Stimulated activated naive CD4-positive, alpha-beta T cell treated with Interleukin-2 at 50 U/mL for 16 hours (primary cell): ENCODE data around the gene ACSF3.
"Not testable (repeated sequence)": the region's sequence is repeated elsewhere in the genome, so short reads cannot be mapped to it uniquely, and the experiment has no call there.

ENCODE experiments used
- DNase-seq: peaks from one replicate; lab custom pipeline; 2025; lab: John Stamatoyannopoulos, UW

Gene ACSF3

GRCh38 chr16:89055894-89056555, 37.6 kb upstream of the ACSF3 start:
- DNase-seq: no peak

GRCh38 chr16:89056592-89056991, 37.1 kb upstream of the ACSF3 start:
- DNase-seq: no peak

GRCh38 chr16:89057738-89058137, 35.9 kb upstream of the ACSF3 start:
- no peak for DNase-seq

- no peak for DNase-seq
These were observed 34.8 kb upstream of the ACSF3 start for GRCh38 chr16:89058812-89059211.

GRCh38 chr16:89060207-89060794, 33.4 kb upstream of the ACSF3 start:
- no peak for DNase-seq

- no peak for DNase-seq
These were observed 32.6 kb upstream of the ACSF3 start for GRCh38 chr16:89061086-89061485.

- no peak for DNase-seq
These were observed 31.9 kb upstream of the ACSF3 start for GRCh38 chr16:89061590-89062380.

- no peak for DNase-seq
These were observed 31.0 kb upstream of the ACSF3 start for GRCh38 chr16:89062389-89063345.

GRCh38 chr16:89063768-89064320, 29.8 kb upstream of the ACSF3 start:
- no peak for DNase-seq

- DNase-seq: no peak
These were observed 28.8 kb upstream of the ACSF3 start for GRCh38 chr16:89064606-89065457.

GRCh38 chr16:89065458-89065822, 28.2 kb upstream of the ACSF3 start:
- DNase-seq: no peak

- no peak for DNase-seq
These were observed 26.9 kb upstream of the ACSF3 start for GRCh38 chr16:89066721-89067120.

- no peak for DNase-seq
These were observed 25.8 kb upstream of the ACSF3 start for GRCh38 chr16:89067677-89068443.

GRCh38 chr16:89068814-89069616, 24.6 kb upstream of the ACSF3 start:
- not testable (repeated sequence) for DNase-seq

GRCh38 chr16:89069920-89070319, 23.7 kb upstream of the ACSF3 start:
- no peak for DNase-seq

- DNase-seq: no peak
These were observed 23.1 kb upstream of the ACSF3 start for GRCh38 chr16:89070590-89070989.

- no peak for DNase-seq
These were observed 21.7 kb upstream of the ACSF3 start for GRCh38 chr16:89071686-89072547.

- DNase-seq: no peak
These were observed 21.0 kb upstream of the ACSF3 start for GRCh38 chr16:89072548-89073130.
